NCI-H2081 treated with DMSO at 0.1 percent for 48 hours (cell line): ENCODE results near the gene CFAP43.
"Not testable (repeated sequence)": the region's sequence is repeated elsewhere in the genome, so short reads cannot be mapped to it uniquely, and the experiment has no call there.

Experiments used
- DNase-seq: peaks from one replicate; lab custom pipeline; 2025; lab: John Stamatoyannopoulos, UW

CFAP43 gene

GRCh38 chr10:104255311-104255981, 23.3 kb upstream of the CFAP43 start:
- DNase-seq: no peak

GRCh38 chr10:104254493-104255310, 22.5 kb upstream of the CFAP43 start, which contains the start of gene GSTO1:
Gene GSTO1 (plus strand): TSS chr10:104254892. CDS start chr10:104254929, 37 bp downstream.
- DNase-seq: no peak

GRCh38 chr10:104253606-104254410, 21.6 kb upstream of the CFAP43 start:
- DNase-seq: no peak

- no peak for DNase-seq
Measured at GRCh38 chr10:104253106-104253505, 20.9 kb upstream of the CFAP43 start.

- DNase-seq: no peak
Measured at GRCh38 chr10:104252368-104252767, 20.2 kb upstream of the CFAP43 start.

- DNase-seq: no peak
Measured at GRCh38 chr10:104251443-104251842, 19.3 kb upstream of the CFAP43 start.

- no peak for DNase-seq
Measured at GRCh38 chr10:104250371-104250770, 18.2 kb upstream of the CFAP43 start.

GRCh38 chr10:104248931-104249330, 16.8 kb upstream of the CFAP43 start:
- not testable (repeated sequence) for DNase-seq

- no peak for DNase-seq
Measured at GRCh38 chr10:104247513-104248146, 15.5 kb upstream of the CFAP43 start.

- DNase-seq: no peak
Measured at GRCh38 chr10:104246976-104247375, 14.8 kb upstream of the CFAP43 start.

- DNase-seq: no peak
Measured at GRCh38 chr10:104245066-104245632, 13.0 kb upstream of the CFAP43 start.

GRCh38 chr10:104243512-104243911, 11.3 kb upstream of the CFAP43 start:
- no peak for DNase-seq

- not testable (repeated sequence) for DNase-seq
Measured at GRCh38 chr10:104243009-104243408, 10.8 kb upstream of the CFAP43 start.

GRCh38 chr10:104242545-104242944, 10.4 kb upstream of the CFAP43 start:
- DNase-seq: no peak

- no peak for DNase-seq
Measured at GRCh38 chr10:104240078-104240477, 7.9 kb upstream of the CFAP43 start.

- no peak for DNase-seq
Measured at GRCh38 chr10:104235801-104236200, 3.6 kb upstream of the CFAP43 start.

- no peak for DNase-seq
Measured at GRCh38 chr10:104234934-104235333, 2.8 kb upstream of the CFAP43 start.

GRCh38 chr10:104233817-104234216, 1.7 kb upstream of the CFAP43 start:
- DNase-seq: no peak

- DNase-seq: no peak
Measured at GRCh38 chr10:104232613-104233102, 494 bp upstream of the CFAP43 start.

- no peak for DNase-seq
Measured at GRCh38 chr10:104230490-104230889, 1.7 kb downstream of the CFAP43 start.

- DNase-seq: no peak
Measured at GRCh38 chr10:104223304-104223703, 8.9 kb downstream of the CFAP43 start.
